ENCODE measurements around the gene GPR143. TPM values are rescaled to one million over a fixed set of nuclear protein-coding genes. Genes with fewer than 3 reads are reported as not detected.
A peak's percentile ranks its signal among the peaks of the same experiment; 100 is the strongest.

The GPR143 gene
- total and polyA plus RNA-seq, 9 donors, result 1.4 to 4.7 (median 3.5) TPM

DNA sequence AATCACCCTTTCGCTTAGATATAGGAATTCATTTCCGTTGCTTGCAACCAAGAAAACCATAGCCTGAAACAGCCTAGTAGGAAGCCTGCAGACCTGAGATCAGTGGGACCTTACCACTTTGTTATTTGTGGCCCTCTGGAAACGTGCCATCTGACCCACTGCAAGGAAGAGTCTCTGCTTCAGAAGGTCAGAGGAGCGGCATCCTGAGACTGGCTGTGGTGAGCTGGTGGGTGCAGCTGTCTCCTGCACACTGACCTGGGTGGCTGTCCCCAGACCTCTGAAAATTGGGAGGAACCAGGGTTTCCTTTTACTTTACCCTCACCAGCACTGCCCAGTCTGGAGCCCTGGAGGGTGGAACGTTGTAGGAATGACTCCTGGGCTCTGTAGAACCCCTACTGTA, 38.8 kb upstream of the GPR143 start:
- WGBS, 3 donors, result 74 to 79% (median 77%) methylated on average over 5 of the region's 5 CpGs
- Histone ChIP-seq H3K36me3 (no peaks in the 10 kb centered on the region), H3K9me3 (no peaks in the 10 kb centered on the region), H3K27me3 (no peaks in the 10 kb centered on the region), H3K4me3 (no peak overlapping the region), H3K27ac (no peak overlapping the region), H3K4me1 (ENCODE audit: insufficient read depth) (no peaks in the 10 kb centered on the region)
- TF ChIP-seq, protein P1, sequence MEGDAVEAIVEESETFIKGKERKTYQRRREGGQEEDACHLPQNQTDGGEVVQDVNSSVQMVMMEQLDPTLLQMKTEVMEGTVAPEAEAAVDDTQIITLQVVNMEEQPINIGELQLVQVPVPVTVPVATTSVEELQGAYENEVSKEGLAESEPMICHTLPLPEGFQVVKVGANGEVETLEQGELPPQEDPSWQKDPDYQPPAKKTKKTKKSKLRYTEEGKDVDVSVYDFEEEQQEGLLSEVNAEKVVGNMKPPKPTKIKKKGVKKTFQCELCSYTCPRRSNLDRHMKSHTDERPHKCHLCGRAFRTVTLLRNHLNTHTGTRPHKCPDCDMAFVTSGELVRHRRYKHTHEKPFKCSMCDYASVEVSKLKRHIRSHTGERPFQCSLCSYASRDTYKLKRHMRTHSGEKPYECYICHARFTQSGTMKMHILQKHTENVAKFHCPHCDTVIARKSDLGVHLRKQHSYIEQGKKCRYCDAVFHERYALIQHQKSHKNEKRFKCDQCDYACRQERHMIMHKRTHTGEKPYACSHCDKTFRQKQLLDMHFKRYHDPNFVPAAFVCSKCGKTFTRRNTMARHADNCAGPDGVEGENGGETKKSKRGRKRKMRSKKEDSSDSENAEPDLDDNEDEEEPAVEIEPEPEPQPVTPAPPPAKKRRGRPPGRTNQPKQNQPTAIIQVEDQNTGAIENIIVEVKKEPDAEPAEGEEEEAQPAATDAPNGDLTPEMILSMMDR (IDR thresholded peaks at IDR 0.05), result no peak
- TF ChIP-seq EP300 (IDR thresholded peaks at IDR 0.05) (no peak), POLR2A (IDR thresholded peaks at IDR 0.05) (no peak)
- DNase-seq, result no peak
- intact Hi-C loops (cut with DNase I), result no loop called here

DNA sequence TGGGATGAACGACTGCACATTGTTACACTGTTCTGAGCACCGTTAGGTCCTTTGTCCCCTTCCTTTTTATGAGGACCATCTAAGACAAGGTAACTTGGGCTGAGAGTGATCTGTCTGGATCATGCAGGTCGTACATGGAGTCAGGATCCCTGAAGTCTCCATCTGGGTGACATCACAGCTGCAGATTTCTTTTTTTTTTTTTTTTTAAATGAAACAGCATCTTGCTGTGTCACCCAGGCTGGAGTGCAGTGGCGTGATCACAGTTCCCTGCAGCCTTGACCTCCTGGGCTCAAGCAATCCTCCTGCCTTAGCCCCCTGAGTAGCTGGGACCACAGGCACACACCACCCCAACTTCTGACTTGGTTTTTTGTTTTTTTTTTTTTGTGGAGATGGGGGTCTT, 37.1 kb upstream of the GPR143 start:
- Histone ChIP-seq H3K36me3 (no peaks in the 10 kb centered on the region), H3K4me3 (no peak overlapping the region), H3K27ac (no peak overlapping the region), H3K4me1 (ENCODE audit: insufficient read depth) (no peaks in the 10 kb centered on the region), H3K9me3 (no peaks in the 10 kb centered on the region), H3K27me3 (no peaks in the 10 kb centered on the region)
- 72 to 83% (median 75%) methylated on average over 4 of the region's 4 CpGs for WGBS, 3 donors
- intact Hi-C loops (cut with DNase I), result no loop called here
- TF ChIP-seq EP300 (IDR thresholded peaks at IDR 0.05) (no peak), POLR2A (IDR thresholded peaks at IDR 0.05) (no peak)
- TF ChIP-seq, protein P1 (IDR thresholded peaks at IDR 0.05), result no peak
- DNase-seq, result no peak

DNA sequence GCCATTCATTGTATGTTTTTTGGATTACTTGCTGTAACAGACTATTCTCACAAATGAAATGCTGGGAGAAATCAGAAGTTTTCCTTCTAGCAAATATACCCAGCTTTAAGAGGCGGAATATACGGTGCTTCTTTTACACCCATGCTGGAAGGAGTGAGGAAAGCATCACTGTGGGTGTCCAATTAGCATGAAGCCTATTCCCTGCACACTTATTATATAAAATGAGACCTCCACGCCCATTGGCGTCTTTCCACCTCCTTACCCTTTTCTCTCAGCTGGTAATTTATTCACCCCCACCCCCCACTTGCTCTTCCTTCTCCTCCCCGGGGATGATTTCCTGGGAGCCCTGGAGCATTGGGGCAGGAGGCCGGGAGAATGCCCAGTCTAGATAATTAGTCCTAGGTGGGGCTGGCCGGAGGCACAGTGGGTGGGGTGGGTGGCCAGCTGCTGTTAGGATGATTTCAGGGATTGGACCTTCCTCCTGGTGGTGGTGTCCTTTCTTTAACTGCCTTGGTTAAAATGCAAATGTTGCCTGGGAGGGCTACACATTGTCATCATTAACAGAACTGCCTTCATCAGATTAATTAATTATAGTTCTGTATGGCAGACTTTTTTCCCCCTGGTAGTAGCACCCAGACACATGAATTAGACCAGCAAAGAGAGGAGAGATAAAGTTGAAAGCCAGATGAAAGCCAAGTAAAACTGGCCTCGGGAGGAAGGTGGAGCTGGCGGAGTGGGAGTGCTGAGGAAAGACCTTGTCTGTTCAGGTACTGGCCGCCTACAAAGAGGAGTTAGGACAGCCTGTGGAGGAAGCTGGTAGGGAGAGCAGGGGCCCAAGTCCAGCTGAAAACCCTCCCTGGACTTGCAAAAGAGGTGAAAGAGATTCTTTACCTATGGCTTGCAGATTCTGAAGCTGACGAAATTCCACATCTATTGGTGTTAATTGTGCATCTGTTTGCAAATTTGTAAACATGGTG, 32.0 kb upstream of the GPR143 start:
- peak in 1 of 5 donors; percentile 6 for DNase-seq
- no peak overlapping the region for H3K4me3 ChIP-seq
- H3K27me3 ChIP-seq, result no peaks in the 10 kb centered on the region
- intact Hi-C loops (cut with DNase I), result no loop called here
- H3K9me3 ChIP-seq, result no peaks in the 10 kb centered on the region
- WGBS, 3 donors, result 57 to 69% (median 60%) methylated on average over 11 of the region's 11 CpGs
- no peak overlapping the region for H3K27ac ChIP-seq
- no peaks in the 10 kb centered on the region for H3K36me3 ChIP-seq
- H3K4me1 ChIP-seq (ENCODE audit: insufficient read depth), result no peaks in the 10 kb centered on the region
- TF ChIP-seq POLR2A (IDR thresholded peaks at IDR 0.05), result no peak
- TF ChIP-seq, protein P1 (IDR thresholded peaks at IDR 0.05), result no peak
- TF ChIP-seq EP300 (IDR thresholded peaks at IDR 0.05), result no peak

DNA sequence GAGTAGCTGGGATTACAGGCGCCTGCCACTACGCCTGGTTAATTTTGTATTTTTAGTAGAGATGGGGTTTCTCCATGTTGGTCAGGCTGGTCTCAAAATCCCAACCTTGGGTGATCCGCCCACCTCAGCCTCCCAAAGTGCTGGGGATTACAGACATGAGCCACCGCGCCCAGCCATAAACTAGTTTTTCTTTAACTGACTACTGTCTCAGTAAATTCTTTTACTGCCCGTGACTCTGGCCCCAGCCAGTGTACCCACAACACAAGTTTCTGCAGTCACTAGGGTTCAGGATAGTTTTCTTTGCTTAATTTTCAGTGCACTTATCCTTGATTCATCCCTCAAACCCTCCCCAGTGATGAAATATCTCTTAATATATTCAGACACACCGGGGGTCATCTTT, 28.8 kb upstream of the GPR143 start:
- 90 to 93% (median 91%) methylated on average over 7 of the region's 7 CpGs for WGBS, 3 donors
- H3K4me3 ChIP-seq, result no peak overlapping the region
- no peak overlapping the region for H3K27ac ChIP-seq
- no peaks in the 10 kb centered on the region for H3K36me3 ChIP-seq
- peak in 1 of 5 donors; percentile 6 for DNase-seq
- intact Hi-C loops (cut with DNase I), result no loop called here
- H3K9me3 ChIP-seq, result no peaks in the 10 kb centered on the region
- TF ChIP-seq EP300 (IDR thresholded peaks at IDR 0.05) (no peak), POLR2A (IDR thresholded peaks at IDR 0.05) (no peak)
- TF ChIP-seq, protein P1 (IDR thresholded peaks at IDR 0.05), result no peak
- peaks cover 2% of the 10 kb centered on the region for H3K4me1 ChIP-seq (ENCODE audit: insufficient read depth)
- no peaks in the 10 kb centered on the region for H3K27me3 ChIP-seq

Data from ovary (tissue), 9 donors.